ENCODE measurements around the gene CD5L.

CD5L gene

GRCh38 chr1:157806431-157807149 is 35.0 kb downstream of the CD5L start:
- no peak for DNase-seq

GRCh38 chr1:157803851-157804250 is 37.8 kb downstream of the CD5L start:
- DNase-seq: no peak

GRCh38 chr1:157799996-157800395 is 41.6 kb downstream of the CD5L start:
- DNase-seq: no peak

- DNase-seq: no peak
Measured at GRCh38 chr1:157798211-157798610, 43.4 kb downstream of the CD5L start.

- DNase-seq: no peak
Measured at GRCh38 chr1:157785248-157785647, 56.4 kb downstream of the CD5L start.

- no peak for DNase-seq
Measured at GRCh38 chr1:157784801-157785200, 56.8 kb downstream of the CD5L start.

- no peak for DNase-seq
Measured at GRCh38 chr1:157782931-157783330, 58.7 kb downstream of the CD5L start.

- no peak for DNase-seq
Measured at GRCh38 chr1:157781048-157781447, 60.6 kb downstream of the CD5L start.

Measured in activated gamma-delta T cell (primary cell).